ENCODE results near the gene PCCA.
A peak's percentile ranks its signal among the peaks of the same experiment; 100 is the strongest.
"Not testable (repeated sequence)": the region's sequence is repeated elsewhere in the genome, so short reads cannot be mapped to it uniquely, and the experiment has no call there.

Gene PCCA

GRCh38 chr13:100518394-100519062 lies 429.6 kb downstream of the PCCA start:
- H3K4me3 ChIP-seq (ENCODE audit: low read depth, low read length) = no peak overlapping the region
- no peaks in the 10 kb centered on the region for H3K36me3 ChIP-seq (ENCODE audit: control insufficient read depth, insufficient read depth, low read length)
- H3K9ac ChIP-seq (ENCODE audit: low read length) = no peak overlapping the region
- H3K9me3 ChIP-seq (ENCODE audit: control insufficient read depth, insufficient read depth, low read depth, low read length) = no peaks in the 10 kb centered on the region
- H3K27me3 ChIP-seq (ENCODE audit: control insufficient read depth, insufficient read depth, low read length) = no peaks in the 10 kb centered on the region
- H3K27ac ChIP-seq (ENCODE audit: low read depth, low read length) = no peak overlapping the region
- peaks cover 54% of the 10 kb centered on the region for H3K4me1 ChIP-seq (ENCODE audit: control insufficient read depth, insufficient read depth, low read length)

GRCh38 chr13:100519626-100520025 lies 430.7 kb downstream of the PCCA start:
- Histone ChIP-seq H3K27me3 (ENCODE audit: control insufficient read depth, insufficient read depth, low read length) (no peaks in the 10 kb centered on the region), H3K36me3 (ENCODE audit: control insufficient read depth, insufficient read depth, low read length) (no peaks in the 10 kb centered on the region), H3K27ac (ENCODE audit: low read depth, low read length) (no peak overlapping the region), H3K4me1 (ENCODE audit: control insufficient read depth, insufficient read depth, low read length) (peaks cover 43% of the 10 kb centered on the region), H3K4me3 (ENCODE audit: low read depth, low read length) (no peak overlapping the region), H3K9ac (ENCODE audit: low read length) (no peak overlapping the region), H3K9me3 (ENCODE audit: control insufficient read depth, insufficient read depth, low read depth, low read length) (no peaks in the 10 kb centered on the region)

- H3K27me3 ChIP-seq (ENCODE audit: control insufficient read depth, insufficient read depth, low read length) = no peaks in the 10 kb centered on the region
- H3K9me3 ChIP-seq (ENCODE audit: control insufficient read depth, insufficient read depth, low read depth, low read length) = no peaks in the 10 kb centered on the region
- H3K4me1 ChIP-seq (ENCODE audit: control insufficient read depth, insufficient read depth, low read length) = peaks cover 52% of the 10 kb centered on the region
- peak overlapping the region; percentile 25 for H3K9ac ChIP-seq (ENCODE audit: low read length)
- H3K4me3 ChIP-seq (ENCODE audit: low read depth, low read length) = no peak overlapping the region; the same call in 1 of the 2 replicates
- no peaks in the 10 kb centered on the region for H3K36me3 ChIP-seq (ENCODE audit: control insufficient read depth, insufficient read depth, low read length)
- peak overlapping the region; percentile 75; the same call in 1 of the 2 replicates for H3K27ac ChIP-seq (ENCODE audit: low read depth, low read length)
These were observed 432.3 kb downstream of the PCCA start for GRCh38 chr13:100520936-100521850.

- H3K27ac ChIP-seq (ENCODE audit: low read depth, low read length) = no peak overlapping the region; the same call in 1 of the 2 replicates
- no peaks in the 10 kb centered on the region; the same call in 1 of the 2 replicates for H3K36me3 ChIP-seq (ENCODE audit: control insufficient read depth, insufficient read depth, low read length)
- H3K4me1 ChIP-seq (ENCODE audit: control insufficient read depth, insufficient read depth, low read length) = peaks cover 59% of the 10 kb centered on the region
- no peaks in the 10 kb centered on the region for H3K27me3 ChIP-seq (ENCODE audit: control insufficient read depth, insufficient read depth, low read length)
- peak overlapping the region; percentile 13 for H3K9ac ChIP-seq (ENCODE audit: low read length)
- no peak overlapping the region for H3K4me3 ChIP-seq (ENCODE audit: low read depth, low read length)
- no peaks in the 10 kb centered on the region for H3K9me3 ChIP-seq (ENCODE audit: control insufficient read depth, insufficient read depth, low read depth, low read length)
These were observed 433.1 kb downstream of the PCCA start for GRCh38 chr13:100521851-100522617.

- Histone ChIP-seq H3K36me3 (ENCODE audit: control insufficient read depth, insufficient read depth, low read length) (no peaks in the 10 kb centered on the region; the same call in 1 of the 2 replicates), H3K9ac (ENCODE audit: low read length) (no peak overlapping the region), H3K4me3 (ENCODE audit: low read depth, low read length) (no peak overlapping the region), H3K9me3 (ENCODE audit: control insufficient read depth, insufficient read depth, low read depth, low read length) (no peaks in the 10 kb centered on the region), H3K27me3 (ENCODE audit: control insufficient read depth, insufficient read depth, low read length) (no peaks in the 10 kb centered on the region), H3K27ac (ENCODE audit: low read depth, low read length) (no peak overlapping the region), H3K4me1 (ENCODE audit: control insufficient read depth, insufficient read depth, low read length) (peaks cover 51% of the 10 kb centered on the region)
These were observed 433.9 kb downstream of the PCCA start for GRCh38 chr13:100522618-100523309.

GRCh38 chr13:100523411-100523810 lies 434.5 kb downstream of the PCCA start:
- Histone ChIP-seq H3K27me3 (ENCODE audit: control insufficient read depth, insufficient read depth, low read length) (no peaks in the 10 kb centered on the region), H3K4me3 (ENCODE audit: low read depth, low read length) (no peak overlapping the region), H3K36me3 (ENCODE audit: control insufficient read depth, insufficient read depth, low read length) (peaks cover 2% of the 10 kb centered on the region; the same call in 1 of the 2 replicates), H3K4me1 (ENCODE audit: control insufficient read depth, insufficient read depth, low read length) (peaks cover 45% of the 10 kb centered on the region), H3K27ac (ENCODE audit: low read depth, low read length) (no peak overlapping the region), H3K9me3 (ENCODE audit: control insufficient read depth, insufficient read depth, low read depth, low read length) (no peaks in the 10 kb centered on the region), H3K9ac (ENCODE audit: low read length) (no peak overlapping the region)

- Histone ChIP-seq H3K9me3 (ENCODE audit: control insufficient read depth, insufficient read depth, low read depth, low read length) (no peaks in the 10 kb centered on the region), H3K27me3 (ENCODE audit: control insufficient read depth, insufficient read depth, low read length) (no peaks in the 10 kb centered on the region), H3K27ac (ENCODE audit: low read depth, low read length) (no peak overlapping the region), H3K4me3 (ENCODE audit: low read depth, low read length) (no peak overlapping the region), H3K4me1 (ENCODE audit: control insufficient read depth, insufficient read depth, low read length) (peaks cover 41% of the 10 kb centered on the region), H3K36me3 (ENCODE audit: control insufficient read depth, insufficient read depth, low read length) (peaks cover 6% of the 10 kb centered on the region; the same call in 1 of the 2 replicates), H3K9ac (ENCODE audit: low read length) (no peak overlapping the region)
These were observed 435.1 kb downstream of the PCCA start for GRCh38 chr13:100523981-100524386.

- not testable (repeated sequence) for H3K4me3 ChIP-seq (ENCODE audit: low read depth, low read length); H3K27me3 ChIP-seq (ENCODE audit: control insufficient read depth, insufficient read depth, low read length); H3K9ac ChIP-seq (ENCODE audit: low read length); H3K27ac ChIP-seq (ENCODE audit: low read depth, low read length); H3K9me3 ChIP-seq (ENCODE audit: control insufficient read depth, insufficient read depth, low read depth, low read length)
- peaks cover 41% of the 10 kb centered on the region for H3K4me1 ChIP-seq (ENCODE audit: control insufficient read depth, insufficient read depth, low read length)
- peaks cover 13% of the 10 kb centered on the region; the same call in 1 of the 2 replicates for H3K36me3 ChIP-seq (ENCODE audit: control insufficient read depth, insufficient read depth, low read length)
These were observed 435.8 kb downstream of the PCCA start for GRCh38 chr13:100524688-100525087.

- peaks cover 14% of the 10 kb centered on the region; the same call in 1 of the 2 replicates for H3K36me3 ChIP-seq (ENCODE audit: control insufficient read depth, insufficient read depth, low read length)
- H3K4me1 ChIP-seq (ENCODE audit: control insufficient read depth, insufficient read depth, low read length) = peaks cover 51% of the 10 kb centered on the region
- peak overlapping the region; percentile 32 for H3K9ac ChIP-seq (ENCODE audit: low read length)
- H3K27me3 ChIP-seq (ENCODE audit: control insufficient read depth, insufficient read depth, low read length) = no peaks in the 10 kb centered on the region
- H3K9me3 ChIP-seq (ENCODE audit: control insufficient read depth, insufficient read depth, low read depth, low read length) = no peaks in the 10 kb centered on the region
- H3K27ac ChIP-seq (ENCODE audit: low read depth, low read length) = no peak overlapping the region
- no peak overlapping the region for H3K4me3 ChIP-seq (ENCODE audit: low read depth, low read length)
These were observed 436.8 kb downstream of the PCCA start for GRCh38 chr13:100525453-100526317.
